ENCODE measurements around the gene ZDHHC1. TPM values are rescaled to one million over a fixed set of nuclear protein-coding genes. Genes with fewer than 3 reads are reported as not detected.
A peak's percentile ranks its signal among the peaks of the same experiment; 100 is the strongest.

The ZDHHC1 gene
- total RNA-seq, 2 experiments from 2014 or later = 0.58 to 0.98 TPM

- H3K4me1 Mint-ChIP-seq = no peaks in the 10 kb centered on the region
- ATAC-seq = no peak
- DNase-seq = no peak
- H3K36me3 Mint-ChIP-seq (ENCODE audit: low read depth) = no peaks in the 10 kb centered on the region
- H3K9me3 Mint-ChIP-seq (ENCODE audit: low read depth) = no peaks in the 10 kb centered on the region
- H3K4me3 Mint-ChIP-seq = no peak overlapping the region
- intact Hi-C loops (cut with DNase I, micrococcal nuclease) = no loop called here
- peaks cover 11% of the 10 kb centered on the region for H3K27me3 Mint-ChIP-seq
- POLR2A ChIA-PET = no interaction called here
- H3K27ac Mint-ChIP-seq = no peak overlapping the region
- CTCF ChIA-PET = interaction anchor here (0.6 kb wide), 1 partner anchor 53 kb away, joined by 4 read pairs; no protein-coding TSS in a partner anchor
Observed at GRCh38 chr16:67406111-67406971, 9.9 kb downstream of the ZDHHC1 start.

DNA sequence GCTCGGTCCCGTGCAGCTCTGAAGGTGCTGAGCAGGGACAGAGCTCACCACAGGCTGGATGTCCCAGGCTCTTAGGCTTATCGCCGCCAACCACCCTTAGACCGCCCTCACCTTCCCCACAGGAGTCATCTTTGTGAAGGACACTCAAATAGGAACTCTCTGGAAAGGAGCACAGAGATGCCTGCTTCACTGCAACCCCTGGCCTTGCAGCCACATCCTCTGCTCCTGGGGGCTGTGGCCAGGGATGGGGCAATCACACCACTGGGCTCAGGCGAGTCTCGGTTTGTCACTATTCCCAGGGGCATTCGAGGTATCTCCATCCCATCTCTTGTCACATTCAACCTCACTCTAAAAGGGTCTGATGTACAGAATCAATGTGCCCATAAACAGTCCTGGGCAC, 10.9 kb downstream of the ZDHHC1 start:
- Mint-ChIP-seq H3K9me3 (ENCODE audit: low read depth) (no peaks in the 10 kb centered on the region), H3K27ac (no peak overlapping the region), H3K4me1 (no peaks in the 10 kb centered on the region), H3K27me3 (peaks cover 13% of the 10 kb centered on the region), H3K4me3 (no peak overlapping the region), H3K36me3 (ENCODE audit: low read depth) (no peaks in the 10 kb centered on the region)
- ChIA-PET CTCF (interaction anchor here (0.7 to 1.0 kb wide), 2 partner anchors 41 to 158 kb away, joined by 3 read pairs; no protein-coding TSS in a partner anchor), POLR2A (no interaction called here)
- DNase-seq = no peak
- no peak for ATAC-seq
- intact Hi-C loops (cut with DNase I, micrococcal nuclease) = no loop called here

DNA sequence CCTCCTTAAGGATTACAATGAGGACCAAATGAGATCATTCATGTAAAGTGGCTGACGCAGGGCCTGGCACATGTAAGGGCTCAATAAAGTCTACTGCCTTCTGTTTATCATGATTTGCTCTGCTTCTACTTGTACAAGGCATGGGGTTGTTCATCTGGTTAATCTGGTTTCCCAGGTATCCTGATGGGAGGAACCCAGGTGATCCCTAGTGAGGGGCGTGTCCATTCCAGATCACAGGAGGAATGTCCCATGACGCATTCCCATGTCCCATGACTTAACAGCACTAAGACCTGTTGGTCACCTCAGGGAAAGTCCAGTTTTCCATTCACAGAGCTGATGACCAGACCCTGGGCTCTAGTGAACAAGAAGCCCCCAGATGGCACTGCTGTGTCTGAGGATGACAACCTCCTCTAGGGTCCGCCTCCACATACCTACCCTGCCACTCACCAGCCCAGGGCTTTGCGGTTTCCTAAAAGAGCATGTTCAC, 11.5 kb downstream of the ZDHHC1 start:
- Mint-ChIP-seq H3K27me3 (peaks cover 13% of the 10 kb centered on the region), H3K36me3 (ENCODE audit: low read depth) (no peaks in the 10 kb centered on the region), H3K9me3 (ENCODE audit: low read depth) (no peaks in the 10 kb centered on the region), H3K4me3 (no peak overlapping the region), H3K4me1 (no peaks in the 10 kb centered on the region), H3K27ac (no peak overlapping the region)
- no peak for ATAC-seq
- POLR2A ChIA-PET = no interaction called here
- intact Hi-C loops (cut with DNase I, micrococcal nuclease) = no loop called here
- CTCF ChIA-PET = interaction anchor here (1.0 to 1.6 kb wide), 2 partner anchors 23 to 157 kb away, joined by 3 to 4 read pairs; no protein-coding TSS in a partner anchor
- no peak for DNase-seq

GRCh38 chr16:67403976-67404555, 12.2 kb downstream of the ZDHHC1 start:
- no peaks in the 10 kb centered on the region for H3K9me3 Mint-ChIP-seq (ENCODE audit: low read depth)
- CTCF ChIA-PET = interaction anchor here (1.6 kb wide), 1 partner anchor 24 kb away, joined by 4 read pairs; no protein-coding TSS in a partner anchor
- H3K4me3 Mint-ChIP-seq = no peak overlapping the region
- ATAC-seq = no peak
- no peak overlapping the region for H3K27ac Mint-ChIP-seq
- no peaks in the 10 kb centered on the region for H3K36me3 Mint-ChIP-seq (ENCODE audit: low read depth)
- POLR2A ChIA-PET = no interaction called here
- no peaks in the 10 kb centered on the region for H3K4me1 Mint-ChIP-seq
- DNase-seq = no peak
- peaks cover 13% of the 10 kb centered on the region for H3K27me3 Mint-ChIP-seq
- intact Hi-C loops (cut with DNase I, micrococcal nuclease) = no loop called here

- no peaks in the 10 kb centered on the region for H3K36me3 Mint-ChIP-seq (ENCODE audit: low read depth)
- DNase-seq = no peak
- no peak overlapping the region for H3K4me3 Mint-ChIP-seq
- POLR2A ChIA-PET = no interaction called here
- H3K9me3 Mint-ChIP-seq (ENCODE audit: low read depth) = no peaks in the 10 kb centered on the region
- H3K27me3 Mint-ChIP-seq = peaks cover 13% of the 10 kb centered on the region
- H3K4me1 Mint-ChIP-seq = no peaks in the 10 kb centered on the region
- ATAC-seq = no peak
- no peak overlapping the region for H3K27ac Mint-ChIP-seq
- CTCF ChIA-PET = interaction anchor here (0.6 to 2.1 kb wide), 6 partner anchors 19 to 414 kb away, joined by 4 to 7 read pairs (median 4); no protein-coding TSS in a partner anchor
- intact Hi-C loops (cut with DNase I, micrococcal nuclease) = no loop called here
Observed at GRCh38 chr16:67400901-67401300, 15.4 kb downstream of the ZDHHC1 start.

GRCh38 chr16:67399749-67400704, 16.2 kb downstream of the ZDHHC1 start:
- POLR2A ChIA-PET = interaction anchor here (0.6 kb wide), 1 partner anchor 9 kb away, joined by 3 read pairs; no protein-coding TSS in a partner anchor

DNA sequence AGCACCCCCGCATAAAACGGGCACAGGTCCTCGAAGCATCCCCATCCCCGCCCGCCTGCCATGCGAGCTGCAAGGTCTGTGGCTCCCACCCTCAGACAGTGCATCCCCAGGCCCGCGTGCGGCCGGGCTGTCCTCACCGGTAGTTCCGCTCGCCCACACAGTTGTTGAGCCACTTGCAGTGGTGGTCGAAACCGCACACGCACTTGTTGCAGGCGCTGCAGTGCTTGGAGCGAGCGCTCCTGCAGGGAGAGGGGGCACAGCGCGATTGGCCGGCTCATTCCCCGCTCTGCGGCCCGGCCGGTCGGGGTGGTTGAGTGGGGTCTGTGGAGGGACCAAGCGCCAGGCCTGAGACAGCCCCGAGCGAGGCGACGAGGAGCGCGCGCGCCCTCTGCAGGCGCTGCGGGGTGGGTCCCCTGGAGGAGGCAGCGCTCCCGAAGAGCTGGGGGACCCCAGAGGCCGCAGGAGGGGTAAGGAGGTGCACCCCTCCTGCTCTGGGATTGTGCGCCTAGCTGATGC, 17.0 kb downstream of the ZDHHC1 start:
- Mint-ChIP-seq H3K4me3 (no peak overlapping the region), H3K9me3 (ENCODE audit: low read depth) (no peaks in the 10 kb centered on the region), H3K27me3 (peaks cover 21% of the 10 kb centered on the region), H3K27ac (no peak overlapping the region), H3K4me1 (peaks cover under 1% of the 10 kb centered on the region), H3K36me3 (ENCODE audit: low read depth) (no peaks in the 10 kb centered on the region)
- intact Hi-C loops (cut with DNase I, micrococcal nuclease) = loop anchor here (1.0 to 5.0 kb wide), 5 partner anchors 50 to 139 kb away; partner anchors contain the start of gene PLEKHG4 (in 2 of the 2)
- DNase-seq (peak; percentile 78), ATAC-seq (peak; percentile 91)
- POLR2A ChIA-PET = interaction anchor here (0.6 kb wide), 1 partner anchor 10 kb away, joined by 3 read pairs; no protein-coding TSS in a partner anchor
- CTCF ChIA-PET = interaction anchor here (0.5 to 2.1 kb wide), 35 partner anchors 8 to 1262 kb away, joined by 3 to 21 read pairs (median 3); partner anchors contain the start of gene FHOD1

More at GRCh38 chr16:67399749-67400704, 16.2 kb downstream of the ZDHHC1 start:
- Mint-ChIP-seq H3K4me1 (no peaks in the 10 kb centered on the region), H3K27me3 (peaks cover 20% of the 10 kb centered on the region), H3K27ac (no peak overlapping the region), H3K4me3 (no peak overlapping the region), H3K9me3 (ENCODE audit: low read depth) (no peaks in the 10 kb centered on the region), H3K36me3 (ENCODE audit: low read depth) (no peaks in the 10 kb centered on the region)
- DNase-seq = no peak
- intact Hi-C loops (cut with DNase I, micrococcal nuclease) = loop anchor here (1.0 to 5.0 kb wide), 5 partner anchors 51 to 140 kb away; partner anchors contain the start of gene PLEKHG4 (in 2 of the 2)
- ATAC-seq = no peak
- CTCF ChIA-PET = interaction anchor here (0.5 to 2.1 kb wide), 32 partner anchors 9 to 1261 kb away, joined by 3 to 21 read pairs (median 4); partner anchors contain the start of gene FHOD1

DNA sequence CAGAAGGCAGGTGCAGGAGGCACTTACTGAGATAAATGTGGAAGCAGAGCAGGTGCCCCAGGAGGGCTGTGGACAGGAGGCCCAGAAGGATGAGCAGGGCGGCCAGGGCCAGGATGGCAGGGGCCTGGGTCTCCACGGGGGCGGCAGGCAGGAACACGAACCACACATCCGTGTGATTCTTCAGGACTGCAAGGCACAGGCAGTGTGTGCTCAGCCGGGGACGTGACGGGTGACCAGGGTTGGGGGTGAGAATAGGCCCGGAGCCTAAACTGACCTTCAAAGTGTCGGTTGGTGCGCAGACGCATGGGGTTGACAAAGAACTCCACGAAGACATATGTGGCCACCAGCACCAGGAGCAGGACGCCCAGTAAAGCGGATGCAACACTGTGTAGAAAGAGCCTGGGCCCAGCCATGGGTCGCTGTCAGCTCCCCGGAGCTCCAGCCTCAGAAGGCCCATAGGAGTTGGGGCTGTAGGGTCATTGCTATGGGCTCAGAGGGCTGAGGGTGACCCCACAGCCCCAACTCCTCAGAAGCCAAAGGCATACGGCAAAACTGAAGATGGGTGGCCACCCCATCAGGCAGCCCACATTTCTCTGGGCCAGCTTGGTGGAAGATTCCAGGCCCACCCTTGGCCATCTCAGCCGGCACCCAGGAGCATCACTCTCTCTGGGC, 17.6 kb downstream of the ZDHHC1 start:
- Mint-ChIP-seq H3K4me1 (peaks cover 7% of the 10 kb centered on the region), H3K9me3 (ENCODE audit: low read depth) (no peaks in the 10 kb centered on the region), H3K27ac (no peak overlapping the region), H3K36me3 (ENCODE audit: low read depth) (no peaks in the 10 kb centered on the region), H3K27me3 (peaks cover 27% of the 10 kb centered on the region), H3K4me3 (no peak overlapping the region)
- intact Hi-C loops (cut with DNase I, micrococcal nuclease) = loop anchor here (1.0 to 5.0 kb wide), 5 partner anchors 49 to 138 kb away; partner anchors contain the start of gene PLEKHG4 (in 2 of the 2)
- CTCF ChIA-PET = interaction anchor here (0.5 to 1.5 kb wide), 14 partner anchors 14 to 470 kb away, joined by 3 to 21 read pairs (median 4); partner anchors contain the start of gene FHOD1
- POLR2A ChIA-PET = interaction anchor here (0.7 kb wide), 1 partner anchor 366 kb away, joined by 3 read pairs; no protein-coding TSS in a partner anchor
- no peak for DNase-seq
- ATAC-seq = no peak

- peaks cover 25% of the 10 kb centered on the region for H3K27me3 Mint-ChIP-seq
- intact Hi-C loops (cut with DNase I, micrococcal nuclease) = loop anchor here in 1 of 2 experiments (2.0 to 5.0 kb wide), 2 partner anchors 119 to 136 kb away; partner anchors contain the start of gene PLEKHG4
Observed at GRCh38 chr16:67397812-67398545, 18.3 kb downstream of the ZDHHC1 start.

More at GRCh38 chr16:67397812-67398545, 18.3 kb downstream of the ZDHHC1 start:
- Mint-ChIP-seq H3K4me1 (peaks cover 9% of the 10 kb centered on the region), H3K4me3 (no peak overlapping the region), H3K9me3 (ENCODE audit: low read depth) (no peaks in the 10 kb centered on the region), H3K36me3 (ENCODE audit: low read depth) (no peaks in the 10 kb centered on the region), H3K27ac (no peak overlapping the region)
- ChIA-PET CTCF (interaction anchor here (0.6 to 1.4 kb wide), 5 partner anchors 25 to 174 kb away, joined by 3 read pairs; partner anchors contain the start of gene TMEM208), POLR2A (interaction anchor here (0.7 kb wide), 1 partner anchor 365 kb away, joined by 3 read pairs; no protein-coding TSS in a partner anchor)
- DNase-seq (no peak), ATAC-seq (no peak)

Data from activated CD4-positive, alpha-beta T cell treated with anti-CD3 and anti-CD28 coated beads for 36 hours (primary cell).